Fibroblast of villous mesenchyme (primary cell): Measurements from ENCODE around the gene MAGED2. TPM values are rescaled to one million over a fixed set of nuclear protein-coding genes. Genes with fewer than 3 reads are reported as not detected.
"Not testable (repeated sequence)": the region's sequence is repeated elsewhere in the genome, so short reads cannot be mapped to it uniquely, and the experiment has no call there.

Experiments used
- DNase-seq: peaks from one replicate; pipeline ENCODE4 v3.0.0-alpha.2; 2010; ENCODE audit warnings: low read depth
- H3K4me3 ChIP-seq: 2 replicates; pipeline ENCODE4 v1.5.1; 2011; ENCODE audit warnings: low read depth, mild to moderate bottlenecking, low read length
- CTCF ChIP-seq: IDR thresholded peaks from 2 replicates; pipeline ENCODE4 v1.5.1; 2012; ENCODE audit warnings: low read depth, mild to moderate bottlenecking, low read length; ENCODE audit not compliant: insufficient read depth
- small RNA-seq: library from RNA; depleted of rRNA; stranded (forward); fragments of <200 nt; gene quantifications from one replicate; pipeline ENCODE3, GENCODE V24; 2012
- total RNA-seq: library from RNA; depleted of rRNA; stranded (reverse); fragments of >200 nt; gene quantifications from 2 replicates; pipeline ENCODE4 v1.2.3, GENCODE V29; 2012

MAGED2 gene
- total RNA-seq, 1 donor: 235 TPM

DNA sequence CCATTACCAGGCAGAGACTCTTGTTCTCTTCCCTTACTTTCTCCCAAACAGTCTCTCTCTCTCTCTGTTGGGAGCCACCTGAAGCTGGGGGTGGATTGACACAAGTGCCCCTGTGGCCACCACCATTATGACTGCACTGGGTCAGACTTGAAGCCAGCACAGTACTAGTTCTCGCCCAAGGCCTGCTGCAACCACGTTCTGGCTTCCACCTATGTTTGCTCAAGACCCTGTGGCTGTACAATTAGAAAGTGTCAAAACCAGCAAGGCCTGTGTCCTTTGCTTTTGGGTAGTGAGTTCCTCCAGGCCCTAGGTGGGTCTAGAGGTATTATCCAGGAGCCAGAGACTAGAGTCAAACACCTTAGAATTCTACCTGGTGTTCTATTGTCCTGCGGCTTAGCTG, 31.0 kb downstream of the MAGED2 start:
- TF ChIP-seq CTCF: no peak
- DNase-seq: no peak

DNA sequence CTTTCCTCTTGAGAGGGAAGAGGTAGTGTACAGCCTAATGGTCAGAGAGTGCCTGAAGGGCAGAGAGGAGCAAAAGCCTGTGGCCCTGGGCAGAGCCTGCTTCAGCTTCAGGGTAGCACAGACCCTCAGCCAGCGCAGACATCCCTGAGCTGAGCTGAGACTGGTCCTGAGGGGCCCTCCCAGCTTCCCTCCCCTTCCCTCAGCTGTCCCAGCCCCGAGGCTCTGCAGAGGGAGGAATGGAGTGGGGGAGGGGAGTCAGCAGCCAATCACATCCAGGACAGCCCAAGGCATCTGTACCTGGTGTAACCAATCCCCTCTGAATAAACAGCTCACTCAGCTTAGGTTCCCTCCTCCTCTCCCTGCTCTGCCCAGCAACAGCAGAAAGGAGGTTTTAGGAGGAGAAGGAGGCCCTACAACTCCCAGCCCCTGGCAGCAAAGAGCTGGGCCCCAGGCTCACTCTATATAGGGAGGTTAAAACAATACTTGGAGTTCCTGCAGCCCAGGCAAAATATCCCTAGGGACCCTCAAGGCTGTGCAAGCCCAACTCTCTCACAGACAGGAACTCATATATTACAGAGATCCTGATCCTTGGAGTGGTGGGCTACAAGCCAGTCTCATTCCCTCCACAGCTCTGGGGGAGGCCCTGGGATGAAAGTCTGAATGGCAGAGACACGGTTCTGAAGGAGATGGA, 33.8 kb downstream of the MAGED2 start:
- DNase-seq, H3K4me3 ChIP-seq: not testable (repeated sequence)

More for the DNA sequence above, 31.0 kb downstream of the MAGED2 start:
- no peak overlapping the region for H3K4me3 ChIP-seq

DNA sequence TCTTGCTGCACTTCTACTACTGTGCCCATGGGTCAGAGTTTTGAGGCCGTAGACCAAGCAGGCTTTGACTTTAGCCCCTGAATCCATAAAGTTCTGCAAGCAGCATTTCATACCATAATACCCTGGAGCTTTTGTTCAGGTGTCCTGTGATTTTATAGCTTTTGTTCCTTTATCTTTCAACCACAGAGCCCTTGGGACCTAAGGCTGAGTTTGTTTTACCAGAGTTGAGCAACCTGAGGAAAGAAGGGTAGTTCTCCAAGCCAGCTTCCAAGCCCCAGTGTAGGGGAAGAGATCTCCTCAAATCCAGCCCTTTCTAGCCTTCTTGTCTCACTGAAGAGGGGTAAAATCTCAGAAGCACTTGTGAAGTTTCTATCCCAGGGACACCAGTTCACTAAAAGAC, 35.1 kb downstream of the MAGED2 start:
- DNase-seq: no peak
- TF ChIP-seq CTCF: no peak
- H3K4me3 ChIP-seq: no peak overlapping the region

DNA sequence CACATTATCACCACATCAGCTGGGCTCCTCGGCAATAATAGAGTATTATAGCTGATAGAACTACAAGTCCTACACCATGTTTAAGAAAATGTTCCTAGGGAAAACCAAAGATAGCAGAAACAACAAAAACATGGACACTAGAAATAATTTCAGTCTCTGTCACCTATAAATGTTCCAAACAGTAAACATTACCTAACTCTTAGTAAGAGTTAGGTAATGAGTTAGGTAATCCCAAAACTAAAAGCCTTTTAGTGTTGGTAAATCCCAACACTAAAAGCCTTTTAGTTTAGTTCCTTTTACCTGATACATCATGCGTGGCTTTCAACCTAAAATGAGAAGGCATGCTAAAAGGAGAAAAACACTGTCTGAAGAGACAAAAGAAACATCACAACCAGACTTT, 35.5 kb downstream of the MAGED2 start:
- H3K4me3 ChIP-seq: no peak overlapping the region
- TF ChIP-seq CTCF: no peak
- no peak for DNase-seq

DNA sequence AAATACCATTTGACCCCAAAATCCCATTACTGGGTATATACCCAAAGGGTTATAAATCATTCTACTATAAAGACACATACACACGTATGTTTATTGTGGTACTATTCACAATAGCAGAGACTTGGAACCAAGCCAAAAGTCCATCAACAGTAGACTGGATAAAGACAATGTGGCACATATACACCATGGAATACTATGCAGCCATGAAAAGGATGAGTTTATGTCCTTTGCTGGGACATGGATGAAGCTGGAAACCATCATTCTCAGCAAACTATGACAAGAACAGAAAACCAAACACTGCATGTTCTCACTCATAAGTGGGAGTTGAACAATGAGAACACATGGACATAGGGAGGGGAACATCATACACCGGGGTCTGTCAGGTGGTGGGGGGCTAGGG, 40.2 kb downstream of the MAGED2 start:
- not testable (repeated sequence) for H3K4me3 ChIP-seq, DNase-seq

GRCh38 chrX:54865208-54865607, 57.7 kb downstream of the MAGED2 start:
- H3K4me3 ChIP-seq: no peak overlapping the region
- no peak for DNase-seq
- TF ChIP-seq CTCF: no peak

Small RNAs within 50 kb of the gene (small RNA-seq; reads per million reads assigned to genes)
- not detected for gene AL049732.1
- 31.9 reads per million, percentile 95 among the genes with 10 or more reads in this experiment for gene SNORA11

Other genes starting within 250 kb of the MAGED2 start
- not detected in 2 replicates for gene ITIH6, start 9.5 kb upstream of the MAGED2 start, total RNA-seq
- gene TRO, start 113.1 kb downstream of the MAGED2 start, total RNA-seq: 16.8 and 17.1 TPM in 2 replicates
- under 0.01 TPM in 1 of 2 replicates, not detected in the other for gene PFKFB1, start 186.4 kb downstream of the MAGED2 start, total RNA-seq
- 6.1 and 7.8 TPM in 2 replicates for gene APEX2, start 192.6 kb downstream of the MAGED2 start, total RNA-seq
- gene ALAS2, start 223.2 kb downstream of the MAGED2 start, total RNA-seq: not detected in 2 replicates